CD4-positive, alpha-beta T cell (primary cell): ENCODE results near the gene MECR. TPM values are rescaled to one million over a fixed set of nuclear protein-coding genes. Genes with fewer than 3 reads are reported as not detected.

ENCODE experiments used
- ATAC-seq: fragments of 200-7000 bp; cut with Tn5 transposase; one replicate; pipeline ENCODE4 v1.10.0; 2022; ENCODE audit warnings: mild to moderate bottlenecking; ENCODE audit not compliant: poor library complexity
- CTCF ChIA-PET: fragments of 350-600 bp; sonication (Branson Sonifier 250); formaldehyde crosslinking; loops from one replicate; lab custom pipeline; 2021; ENCODE audit warnings: antibody characterized with exemption, inconsistent platforms; lab: Charles Lee
- POLR2A ChIA-PET: fragments of 350-600 bp; sonication (Branson Sonifier 250); formaldehyde crosslinking; loops from one replicate; lab custom pipeline; 2021; ENCODE audit warnings: antibody characterized with exemption, inconsistent platforms; lab: Charles Lee
- DNase-seq, 14 experiments: peaks; one replicate each; pipeline ENCODE4 v3.0.0-alpha.2; 2013 to 2020; ENCODE audit warnings: mixed read lengths in 2 of 14
- H3K27ac ChIP-seq, 2 donors: one replicate each; pipeline versions ENCODE4 v1.5.1 to v1.7.0; 2013; ENCODE audit warnings: low read length in 2 of 2, low read depth in 1 of 2, mild to moderate bottlenecking in 1 of 2
- H3K27me3 ChIP-seq, 2 experiments: 1 replicate in 1 of 2; 2 replicates in 1 of 2; pipeline versions ENCODE4 v1.6.1 to v1.7.0; 2013; ENCODE audit warnings: low read length in 2 of 2, control low read depth in 1 of 2, mild to moderate bottlenecking in 1 of 2, moderate library complexity in 1 of 2; ENCODE audit not compliant: insufficient read depth in 2 of 2, control insufficient read depth in 1 of 2
- H3K36me3 ChIP-seq: one replicate; pipeline ENCODE4 v1.6.1; 2013; ENCODE audit warnings: low read length, control low read depth; ENCODE audit not compliant: insufficient read depth
- H3K4me1 ChIP-seq: one replicate; pipeline ENCODE4 v1.6.1; 2013; ENCODE audit warnings: low read length, control low read depth; ENCODE audit not compliant: insufficient read depth
- H3K4me3 ChIP-seq: one replicate; pipeline ENCODE4 v1.5.1; 2013; ENCODE audit warnings: mild to moderate bottlenecking, low read length, moderate library complexity
- H3K9me3 ChIP-seq, 2 experiments: 1 replicate in 1 of 2; 2 replicates in 1 of 2; pipeline versions ENCODE4 v1.6.1 to v1.7.0; 2013; ENCODE audit warnings: low read length in 2 of 2, mild to moderate bottlenecking in 2 of 2, control low read depth in 1 of 2, moderate library complexity in 1 of 2; ENCODE audit not compliant: control insufficient read depth in 1 of 2, insufficient read depth in 1 of 2
- H3K27ac Mint-ChIP-seq: one replicate; pipeline ENCODE4 v1.8.0; 2020; ENCODE audit warnings: mixed read lengths
- H3K27me3 Mint-ChIP-seq: one replicate; pipeline ENCODE4 v1.8.0; 2021; ENCODE audit warnings: mixed read lengths
- H3K36me3 Mint-ChIP-seq: one replicate; pipeline ENCODE4 v1.8.0; 2021; ENCODE audit warnings: low read depth, mixed read lengths
- H3K4me1 Mint-ChIP-seq: one replicate; pipeline ENCODE4 v1.8.0; 2021; ENCODE audit warnings: low read depth, mixed read lengths
- H3K4me3 Mint-ChIP-seq: one replicate; pipeline ENCODE4 v1.8.0; 2020; ENCODE audit warnings: mild to moderate bottlenecking, mixed read lengths
- H3K9me3 Mint-ChIP-seq: one replicate; pipeline ENCODE4 v1.8.0; 2020; ENCODE audit warnings: mixed read lengths
- intact Hi-C, 2 experiments: fragments of 100-400 bp; cut with DNase I in 1 of 2; cut with micrococcal nuclease in 1 of 2; formaldehyde crosslinking; loops; one replicate each; pipeline versions ENCODE4 v1.15.1 to v1.9.0; 2023 to 2025; cut with DNase I, micrococcal nuclease
- total RNA-seq, 174 experiments: library from RNA in 2 of 174; stranded (reverse) in 2 of 174; gene quantifications; one replicate each; pipeline ENCODE4 v1.2.3 and lab custom pipeline; 2021 to 2026
- TF ChIP-seq, protein P1 (sequence below): fragments of 200-600 bp; IDR thresholded peaks from one replicate; pipeline ENCODE4 v1.8.0; 2022; ENCODE audit warnings: antibody characterized with exemption, mild to moderate bottlenecking

The MECR gene
- total RNA-seq, 2 experiments from 2014 or later = 5.5 to 6.6 TPM

DNA sequence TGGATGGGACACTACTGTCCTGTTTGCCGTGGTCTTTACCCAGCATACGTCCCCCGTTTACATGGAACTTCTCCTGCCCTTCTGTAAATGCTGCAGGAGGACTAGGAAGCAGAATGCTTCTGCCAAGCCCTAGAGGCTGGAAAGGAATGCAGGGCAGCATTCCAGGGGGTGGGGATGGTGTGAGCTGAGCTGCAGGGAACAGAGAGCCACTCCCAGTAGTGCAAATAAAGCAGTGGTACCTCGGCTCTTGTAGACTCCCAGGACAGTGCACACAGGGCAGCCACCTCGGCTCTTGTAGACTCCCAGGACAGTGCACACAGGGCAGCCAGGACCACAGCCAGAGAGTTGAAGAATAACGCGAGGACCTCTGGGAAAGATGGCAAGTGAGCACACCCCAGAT lies 41.0 kb upstream of the MECR start:
- H3K4me1 Mint-ChIP-seq = no peaks in the 10 kb centered on the region
- intact Hi-C loops = no loop called here
- H3K27ac Mint-ChIP-seq = no peak overlapping the region
- H3K27ac ChIP-seq = no peak overlapping the region
- H3K4me1 ChIP-seq = no peaks in the 10 kb centered on the region
- H3K27me3 Mint-ChIP-seq = peaks cover 58% of the 10 kb centered on the region
- H3K9me3 Mint-ChIP-seq = no peaks in the 10 kb centered on the region
- ChIA-PET CTCF (no interaction called here), POLR2A (no interaction called here)
- ATAC-seq (no peak), DNase-seq (no peak)
- H3K9me3 ChIP-seq = no peaks in the 10 kb centered on the region
- H3K27me3 ChIP-seq = peaks cover 13 to 25% of the 10 kb centered on the region in 2 experiments
- no peak overlapping the region for H3K4me3 ChIP-seq
- no peaks in the 10 kb centered on the region for H3K36me3 ChIP-seq
- H3K4me3 Mint-ChIP-seq = no peak overlapping the region
- H3K36me3 Mint-ChIP-seq = no peaks in the 10 kb centered on the region
- TF ChIP-seq, protein P1, sequence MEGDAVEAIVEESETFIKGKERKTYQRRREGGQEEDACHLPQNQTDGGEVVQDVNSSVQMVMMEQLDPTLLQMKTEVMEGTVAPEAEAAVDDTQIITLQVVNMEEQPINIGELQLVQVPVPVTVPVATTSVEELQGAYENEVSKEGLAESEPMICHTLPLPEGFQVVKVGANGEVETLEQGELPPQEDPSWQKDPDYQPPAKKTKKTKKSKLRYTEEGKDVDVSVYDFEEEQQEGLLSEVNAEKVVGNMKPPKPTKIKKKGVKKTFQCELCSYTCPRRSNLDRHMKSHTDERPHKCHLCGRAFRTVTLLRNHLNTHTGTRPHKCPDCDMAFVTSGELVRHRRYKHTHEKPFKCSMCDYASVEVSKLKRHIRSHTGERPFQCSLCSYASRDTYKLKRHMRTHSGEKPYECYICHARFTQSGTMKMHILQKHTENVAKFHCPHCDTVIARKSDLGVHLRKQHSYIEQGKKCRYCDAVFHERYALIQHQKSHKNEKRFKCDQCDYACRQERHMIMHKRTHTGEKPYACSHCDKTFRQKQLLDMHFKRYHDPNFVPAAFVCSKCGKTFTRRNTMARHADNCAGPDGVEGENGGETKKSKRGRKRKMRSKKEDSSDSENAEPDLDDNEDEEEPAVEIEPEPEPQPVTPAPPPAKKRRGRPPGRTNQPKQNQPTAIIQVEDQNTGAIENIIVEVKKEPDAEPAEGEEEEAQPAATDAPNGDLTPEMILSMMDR = no peak

DNA sequence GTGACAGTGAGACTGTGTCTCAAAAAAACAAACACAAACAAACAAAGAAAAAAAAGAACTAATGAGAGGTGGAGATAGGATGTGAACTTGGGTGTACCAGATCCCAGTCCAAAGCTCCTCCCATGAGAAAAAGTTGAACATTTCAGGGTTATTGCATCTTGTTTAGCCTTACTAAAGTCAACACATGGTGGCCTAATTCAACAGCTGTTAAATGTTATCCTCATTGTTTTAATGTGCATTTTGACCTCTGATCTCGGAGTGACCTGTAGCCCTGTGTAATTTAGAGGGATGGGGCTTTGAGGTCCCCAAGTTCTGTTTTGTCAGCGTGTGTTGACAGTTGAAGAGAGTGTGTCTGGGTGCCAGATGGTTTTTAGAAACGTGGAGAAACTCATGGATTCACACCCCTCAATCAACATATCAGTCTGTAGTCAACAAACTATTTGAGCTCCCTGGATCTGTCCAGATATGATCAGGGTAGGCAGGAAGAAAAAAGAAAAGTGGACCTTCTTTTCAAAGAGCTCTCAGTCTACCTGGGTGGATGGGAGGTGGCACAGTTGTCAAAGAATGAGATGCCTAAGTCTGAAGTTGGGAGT lies 40.3 kb upstream of the MECR start:
- DNase-seq (no peak), ATAC-seq (no peak)
- intact Hi-C loops = no loop called here
- no peak overlapping the region for H3K4me3 Mint-ChIP-seq
- no peak overlapping the region for H3K27ac Mint-ChIP-seq
- no peaks in the 10 kb centered on the region for H3K36me3 Mint-ChIP-seq
- ChIA-PET CTCF (no interaction called here), POLR2A (no interaction called here)
- no peaks in the 10 kb centered on the region for H3K4me1 Mint-ChIP-seq
- TF ChIP-seq, protein P1 = no peak
- peaks cover 65% of the 10 kb centered on the region for H3K27me3 Mint-ChIP-seq
- Histone ChIP-seq H3K4me3 (no peak overlapping the region), H3K27ac (no peak overlapping the region), H3K27me3 (peaks cover 13 to 25% of the 10 kb centered on the region in 2 experiments), H3K36me3 (no peaks in the 10 kb centered on the region), H3K4me1 (no peaks in the 10 kb centered on the region), H3K9me3 (no peaks in the 10 kb centered on the region)
- H3K9me3 Mint-ChIP-seq = no peaks in the 10 kb centered on the region

DNA sequence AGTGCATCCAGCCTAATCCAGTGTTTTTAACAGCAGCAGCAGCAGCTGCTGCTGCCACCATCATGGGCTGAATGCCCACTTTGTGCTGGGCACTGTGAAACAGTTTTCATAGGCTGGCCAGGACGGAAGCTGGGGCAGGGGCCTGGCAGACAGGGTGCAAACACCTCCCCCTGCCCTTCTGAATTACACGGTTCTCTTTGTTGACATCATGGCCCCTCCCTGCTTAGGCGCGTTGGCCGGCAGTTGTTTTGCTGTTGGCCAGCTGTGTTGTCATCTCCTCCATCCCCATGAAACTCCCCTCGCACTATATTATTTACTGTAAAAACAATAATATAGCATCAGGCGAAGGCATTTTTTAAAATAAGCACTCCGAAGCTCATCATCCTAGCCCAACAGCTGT lies 38.6 kb upstream of the MECR start:
- POLR2A ChIA-PET = no interaction called here
- intact Hi-C loops = no loop called here
- H3K4me3 Mint-ChIP-seq = no peak overlapping the region

More for the DNA sequence above, 38.6 kb upstream of the MECR start:
- Histone ChIP-seq H3K27ac (no peak overlapping the region), H3K4me3 (no peak overlapping the region), H3K9me3 (no peaks in the 10 kb centered on the region), H3K27me3 (peaks cover 13 to 25% of the 10 kb centered on the region in 2 experiments), H3K36me3 (no peaks in the 10 kb centered on the region), H3K4me1 (no peaks in the 10 kb centered on the region)
- no peak for DNase-seq
- CTCF ChIA-PET = no interaction called here
- no peak overlapping the region for H3K27ac Mint-ChIP-seq
- peaks cover 71% of the 10 kb centered on the region for H3K27me3 Mint-ChIP-seq
- TF ChIP-seq, protein P1 = no peak
- no peaks in the 10 kb centered on the region for H3K36me3 Mint-ChIP-seq
- ATAC-seq = no peak
- no peaks in the 10 kb centered on the region for H3K9me3 Mint-ChIP-seq
- no peaks in the 10 kb centered on the region for H3K4me1 Mint-ChIP-seq
